Fibroblast of lung (primary cell): ENCODE data around the gene COL9A3. TPM values are rescaled to one million over a fixed set of nuclear protein-coding genes. Genes with fewer than 3 reads are reported as not detected.

ENCODE experiments used
- DNase-seq, 2 donors: peaks; one replicate each; pipeline versions ENCODE4 v3.0.0 to v3.0.0-alpha.2; 2010; ENCODE audit warnings: low read depth in 2 of 2
- H2AFZ ChIP-seq: 2 replicates; pipeline ENCODE4 v1.5.1; 2012; ENCODE audit warnings: low read length, control low read depth, inconsistent platforms
- H3K27ac ChIP-seq: 2 replicates; pipeline ENCODE4 v1.5.1; 2011; ENCODE audit warnings: low read length, control low read depth; ENCODE audit not compliant: insufficient read depth
- H3K27me3 ChIP-seq: 2 replicates; pipeline ENCODE4 v1.5.1; 2011; ENCODE audit warnings: mild to moderate bottlenecking, low read length; ENCODE audit not compliant: control insufficient read depth, insufficient read depth
- H3K36me3 ChIP-seq: 2 replicates; pipeline ENCODE4 v1.5.1; 2011; ENCODE audit warnings: low read length; ENCODE audit not compliant: control insufficient read depth, insufficient read depth
- H3K4me1 ChIP-seq: 2 replicates; pipeline ENCODE4 v1.5.1; 2011; ENCODE audit warnings: low read length; ENCODE audit not compliant: control insufficient read depth, insufficient read depth; ENCODE audit errors: extremely low read depth
- H3K4me2 ChIP-seq: 2 replicates; pipeline ENCODE4 v1.5.1; 2011; ENCODE audit warnings: low read length, control low read depth; ENCODE audit not compliant: insufficient read depth; ENCODE audit errors: extremely low read depth
- H3K4me3 ChIP-seq, 4 experiments: fragments of 200-600 bp in 1 of 4; sonication (generic) in 1 of 4; replicated peaks in 1 of 4; 2 replicates each; pipeline ENCODE4 v1.5.1; 2011 to 2016; ENCODE audit warnings: low read length in 4 of 4, low read depth in 3 of 4, mild to moderate bottlenecking in 3 of 4, control low read depth in 2 of 4, inconsistent platforms in 1 of 4, mixed read lengths in 1 of 4; ENCODE audit not compliant: insufficient read depth in 1 of 4; ENCODE audit errors: control extremely low read depth in 1 of 4
- H3K79me2 ChIP-seq: 2 replicates; pipeline ENCODE4 v1.5.1; 2012; ENCODE audit warnings: mild to moderate bottlenecking, low read length, inconsistent platforms; ENCODE audit not compliant: control insufficient read depth, insufficient read depth
- H3K9ac ChIP-seq: 2 replicates; pipeline ENCODE4 v1.5.1; 2011; ENCODE audit warnings: mild to moderate bottlenecking, low read length, control low read depth; ENCODE audit not compliant: insufficient read depth
- H3K9me3 ChIP-seq: 2 replicates; pipeline ENCODE4 v1.5.1; 2012; ENCODE audit warnings: low read depth, low read length; ENCODE audit not compliant: control insufficient read depth, insufficient read depth
- H4K20me1 ChIP-seq: 2 replicates; pipeline ENCODE4 v1.5.1; 2011; ENCODE audit warnings: low read length; ENCODE audit not compliant: control insufficient read depth, insufficient read depth; ENCODE audit errors: extremely low read depth
- CTCF ChIP-seq, 2 donors: IDR thresholded peaks in 1 of 2; conservative IDR thresholded peaks in 1 of 2; 1 replicate in 1 of 2; 2 replicates in 1 of 2; pipeline ENCODE4 v1.5.1; 2011 to 2012; ENCODE audit warnings: low read length in 2 of 2, control low read depth in 1 of 2, inconsistent platforms in 1 of 2, low read depth in 1 of 2, mild to moderate bottlenecking in 1 of 2
- EZH2 ChIP-seq: IDR thresholded peaks from 2 replicates; pipeline ENCODE4 v1.5.1; 2012; ENCODE audit warnings: low read length, control low read depth, mild to moderate bottlenecking; ENCODE audit errors: missing control alignments
- polyA plus RNA-seq, 2 donors: library from polyadenylated mRNA; depleted of rRNA in 1 of 2; stranded (reverse) in 1 of 2; unstranded in 1 of 2; fragments of >200 nt; gene quantifications; 2 replicates each; pipeline ENCODE4 v1.2.1, GENCODE V29; 2011 to 2012; ENCODE audit warnings: missing spikeins in 1 of 2
- total RNA-seq: library from RNA; depleted of rRNA; stranded (reverse); fragments of >200 nt; gene quantifications from 2 replicates; pipeline ENCODE4 v1.2.1, GENCODE V29; 2014

The COL9A3 gene
- total and polyA plus RNA-seq, 2 donors (not counting 1 experiment from before 2014, with no cell fraction given) = 0.17 TPM

- peak overlapping the region; percentile 25 for H3K4me2 ChIP-seq
- peaks cover 21% of the 10 kb centered on the region for H3K4me1 ChIP-seq
- H3K4me3 ChIP-seq = no peak overlapping the region
- TF ChIP-seq EZH2 = no peak
- TF ChIP-seq CTCF (conservative IDR thresholded peaks at IDR 0.05 in 1 of 2, IDR thresholded peaks at IDR 0.05 in 1 of 2; ENCODE audit: low read depth in 1 of 2, low read length in 2 of 2) = no peak
- no peak overlapping the region for H3K9ac ChIP-seq
- no peaks in the 10 kb centered on the region for H3K36me3 ChIP-seq
- no peaks in the 10 kb centered on the region for H3K9me3 ChIP-seq
- peak overlapping the region; percentile 60 for H3K27ac ChIP-seq
- H2AFZ ChIP-seq = no peak overlapping the region
- no peaks in the 10 kb centered on the region for H4K20me1 ChIP-seq
- peaks cover 4% of the 10 kb centered on the region for H3K79me2 ChIP-seq
- H3K27me3 ChIP-seq = peaks cover 9% of the 10 kb centered on the region
- peak in 1 of 2 donors; percentile 74 for DNase-seq
Observed at GRCh38 chr20:62792182-62792939, 24.5 kb upstream of the COL9A3 start.

GRCh38 chr20:62792940-62793756 lies 23.7 kb upstream of the COL9A3 start:
- H3K9ac ChIP-seq = no peak overlapping the region
- H3K4me1 ChIP-seq = peaks cover 21% of the 10 kb centered on the region
- peak overlapping the region; percentile 77 for H3K27ac ChIP-seq
- H3K4me2 ChIP-seq = peak overlapping the region; percentile 91
- no peak overlapping the region for H2AFZ ChIP-seq
- H3K79me2 ChIP-seq = peaks cover 9% of the 10 kb centered on the region
- H3K4me3 ChIP-seq = no peak overlapping the region
- TF ChIP-seq EZH2 (no peak), CTCF (conservative IDR thresholded peaks at IDR 0.05 in 1 of 2, IDR thresholded peaks at IDR 0.05 in 1 of 2; ENCODE audit: low read depth in 1 of 2, low read length in 2 of 2) (no peak)
- DNase-seq = no peak
- H4K20me1 ChIP-seq = no peaks in the 10 kb centered on the region
- H3K36me3 ChIP-seq = peaks cover 3% of the 10 kb centered on the region
- H3K27me3 ChIP-seq = peaks cover under 1% of the 10 kb centered on the region
- H3K9me3 ChIP-seq = no peaks in the 10 kb centered on the region

- Histone ChIP-seq H3K9ac (peak overlapping the region; percentile 64), H4K20me1 (no peaks in the 10 kb centered on the region), H3K27ac (peak overlapping the region; percentile 77), H3K4me3 (peak overlapping the region in 3 of 4 experiments; percentile 11 to 46 (median 28)), H3K79me2 (peaks cover 9% of the 10 kb centered on the region), H3K4me1 (peaks cover 21% of the 10 kb centered on the region), H3K27me3 (no peaks in the 10 kb centered on the region), H2AFZ (peak overlapping the region; percentile 89), H3K9me3 (no peaks in the 10 kb centered on the region), H3K36me3 (peaks cover 3% of the 10 kb centered on the region), H3K4me2 (peak overlapping the region; percentile 91)
- TF ChIP-seq EZH2 = no peak
- no peak for TF ChIP-seq CTCF (conservative IDR thresholded peaks at IDR 0.05 in 1 of 2, IDR thresholded peaks at IDR 0.05 in 1 of 2; ENCODE audit: low read depth in 1 of 2, low read length in 2 of 2)
- DNase-seq = no peak
Observed at GRCh38 chr20:62793757-62794006, 23.2 kb upstream of the COL9A3 start.
